ENCODE results near the gene FOXM1. TPM values are rescaled to one million over a fixed set of nuclear protein-coding genes. Genes with fewer than 3 reads are reported as not detected.
A peak's percentile ranks its signal among the peaks of the same experiment; 100 is the strongest.

FOXM1 gene
- 1.5 TPM for total RNA-seq
- long read RNA-seq, result 0 reads

GRCh38 chr12:2877047-2877952, at the start of gene FOXM1, which contains the start of gene RHNO1:
TSS of gene FOXM1 (minus strand) at chr12:2877174. CDS start at chr12:2874478, 2,696 bp downstream.
TSS of gene RHNO1 (plus strand) at chr12:2877223. CDS start at chr12:2885367, 8,144 bp downstream.
- DNase-seq (peak; percentile 95), ATAC-seq (ENCODE audit: poor library complexity) (peak; percentile 98)
- intact Hi-C loops (cut with DNase I), result no loop called here

- no peak for DNase-seq
- intact Hi-C loops (cut with DNase I), result no loop called here
- ATAC-seq (ENCODE audit: poor library complexity), result no peak
Measured at GRCh38 chr12:2925322-2925995, 48.5 kb upstream of the FOXM1 start.

- peak; percentile 66 for ATAC-seq (ENCODE audit: poor library complexity)
Measured at GRCh38 chr12:2924019-2924418, 47.0 kb upstream of the FOXM1 start.

GRCh38 chr12:2923057-2923456, 46.1 kb upstream of the FOXM1 start:
- ATAC-seq (ENCODE audit: poor library complexity) (no peak), DNase-seq (no peak)
- intact Hi-C loops (cut with DNase I), result no loop called here

More at GRCh38 chr12:2924019-2924418, 47.0 kb upstream of the FOXM1 start:
- intact Hi-C loops (cut with DNase I), result no loop called here
- no peak for DNase-seq

- ATAC-seq (ENCODE audit: poor library complexity) (no peak), DNase-seq (no peak)
- intact Hi-C loops (cut with DNase I), result no loop called here
Measured at GRCh38 chr12:2922329-2922728, 45.4 kb upstream of the FOXM1 start.

- intact Hi-C loops (cut with DNase I), result no loop called here
- ATAC-seq (ENCODE audit: poor library complexity) (no peak), DNase-seq (no peak)
Measured at GRCh38 chr12:2919249-2919648, 42.3 kb upstream of the FOXM1 start.

- ATAC-seq (ENCODE audit: poor library complexity) (no peak), DNase-seq (no peak)
- intact Hi-C loops (cut with DNase I), result no loop called here
Measured at GRCh38 chr12:2912216-2912575, 35.2 kb upstream of the FOXM1 start.

- no peak for DNase-seq
- intact Hi-C loops (cut with DNase I), result no loop called here
- no peak for ATAC-seq (ENCODE audit: poor library complexity)
Measured at GRCh38 chr12:2904260-2904659, 27.3 kb upstream of the FOXM1 start.

GRCh38 chr12:2902272-2902880, 25.4 kb upstream of the FOXM1 start:
- DNase-seq, result no peak
- peak; percentile 96 for ATAC-seq (ENCODE audit: poor library complexity)
- intact Hi-C loops (cut with DNase I), result no loop called here

- no peak for ATAC-seq (ENCODE audit: poor library complexity)
- intact Hi-C loops (cut with DNase I), result no loop called here
- no peak for DNase-seq
Measured at GRCh38 chr12:2900642-2901041, 23.7 kb upstream of the FOXM1 start.

GRCh38 chr12:2897418-2897817, 20.4 kb upstream of the FOXM1 start:
- DNase-seq (no peak), ATAC-seq (ENCODE audit: poor library complexity) (no peak)
- intact Hi-C loops (cut with DNase I), result no loop called here

GRCh38 chr12:2895511-2895910, 18.5 kb upstream of the FOXM1 start:
- intact Hi-C loops (cut with DNase I), result no loop called here
- DNase-seq (no peak), ATAC-seq (ENCODE audit: poor library complexity) (no peak)

GRCh38 chr12:2895051-2895451, 18.1 kb upstream of the FOXM1 start:
- no peak for ATAC-seq (ENCODE audit: poor library complexity)
- intact Hi-C loops (cut with DNase I), result no loop called here
- no peak for DNase-seq

- ATAC-seq (ENCODE audit: poor library complexity) (no peak), DNase-seq (no peak)
- intact Hi-C loops (cut with DNase I), result no loop called here
Measured at GRCh38 chr12:2893007-2893406, 16.0 kb upstream of the FOXM1 start.

- no peak for DNase-seq
- no peak for ATAC-seq (ENCODE audit: poor library complexity)
Measured at GRCh38 chr12:2892246-2892645, 15.3 kb upstream of the FOXM1 start.

GRCh38 chr12:2891240-2892053, 14.5 kb upstream of the FOXM1 start:
- peak; percentile 45 for ATAC-seq (ENCODE audit: poor library complexity)
- peak; percentile 71 for DNase-seq
- intact Hi-C loops (cut with DNase I), result no loop called here

More at GRCh38 chr12:2892246-2892645, 15.3 kb upstream of the FOXM1 start:
- intact Hi-C loops (cut with DNase I), result no loop called here

- intact Hi-C loops (cut with DNase I), result no loop called here
- peak; percentile 99 for DNase-seq
- peak; percentile 99 for ATAC-seq (ENCODE audit: poor library complexity)
Measured at GRCh38 chr12:2890388-2891239, 13.6 kb upstream of the FOXM1 start, which contains the start of gene TULP3. TSS of gene TULP3 (plus strand) at chr12:2890891. CDS start at chr12:2890948, 57 bp downstream.

- DNase-seq (no peak), ATAC-seq (ENCODE audit: poor library complexity) (no peak)
- intact Hi-C loops (cut with DNase I), result no loop called here
Measured at GRCh38 chr12:2890001-2890387, 13.0 kb upstream of the FOXM1 start.

Data from Right ventricle myocardium superior (tissue), 1 donor.